ENCODE data around the gene AP2A2.

GRCh38 chr11:1038361-1038760 is 112.7 kb downstream of the AP2A2 start:
- TF ChIP-seq POLR2AphosphoS5 (IDR thresholded peaks at IDR 0.05), result no peak
- TF ChIP-seq, protein P1, sequence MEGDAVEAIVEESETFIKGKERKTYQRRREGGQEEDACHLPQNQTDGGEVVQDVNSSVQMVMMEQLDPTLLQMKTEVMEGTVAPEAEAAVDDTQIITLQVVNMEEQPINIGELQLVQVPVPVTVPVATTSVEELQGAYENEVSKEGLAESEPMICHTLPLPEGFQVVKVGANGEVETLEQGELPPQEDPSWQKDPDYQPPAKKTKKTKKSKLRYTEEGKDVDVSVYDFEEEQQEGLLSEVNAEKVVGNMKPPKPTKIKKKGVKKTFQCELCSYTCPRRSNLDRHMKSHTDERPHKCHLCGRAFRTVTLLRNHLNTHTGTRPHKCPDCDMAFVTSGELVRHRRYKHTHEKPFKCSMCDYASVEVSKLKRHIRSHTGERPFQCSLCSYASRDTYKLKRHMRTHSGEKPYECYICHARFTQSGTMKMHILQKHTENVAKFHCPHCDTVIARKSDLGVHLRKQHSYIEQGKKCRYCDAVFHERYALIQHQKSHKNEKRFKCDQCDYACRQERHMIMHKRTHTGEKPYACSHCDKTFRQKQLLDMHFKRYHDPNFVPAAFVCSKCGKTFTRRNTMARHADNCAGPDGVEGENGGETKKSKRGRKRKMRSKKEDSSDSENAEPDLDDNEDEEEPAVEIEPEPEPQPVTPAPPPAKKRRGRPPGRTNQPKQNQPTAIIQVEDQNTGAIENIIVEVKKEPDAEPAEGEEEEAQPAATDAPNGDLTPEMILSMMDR (IDR thresholded peaks at IDR 0.05), result no peak
- no peak for TF ChIP-seq POLR2A (IDR thresholded peaks at IDR 0.05)
- no peak for TF ChIP-seq EP300 (IDR thresholded peaks at IDR 0.05; ENCODE audit: low read depth)
